Subcutaneous abdominal adipose tissue (tissue), 5 donors: Measurements from ENCODE around the gene ABR.

Experiments
- H3K27ac ChIP-seq: one replicate; pipeline ENCODE4 v1.7.0; 2013; ENCODE audit warnings: low read depth, mild to moderate bottlenecking, inconsistent platforms, low read length, moderate library complexity
- H3K27me3 ChIP-seq, 5 donors: one replicate each; pipeline ENCODE4 v1.7.0; 2013; ENCODE audit warnings: low read length in 5 of 5, inconsistent platforms in 1 of 5; ENCODE audit not compliant: control insufficient read depth in 5 of 5, insufficient read depth in 4 of 5
- H3K36me3 ChIP-seq, 5 donors: one replicate each; pipeline ENCODE4 v1.7.0; 2013; ENCODE audit warnings: low read length in 5 of 5; ENCODE audit not compliant: control insufficient read depth in 5 of 5, insufficient read depth in 5 of 5
- H3K4me1 ChIP-seq, 5 donors: one replicate each; pipeline ENCODE4 v1.7.0; 2013; ENCODE audit warnings: low read length in 5 of 5, mild to moderate bottlenecking in 3 of 5, moderate library complexity in 1 of 5; ENCODE audit not compliant: control insufficient read depth in 5 of 5, insufficient read depth in 5 of 5
- H3K4me3 ChIP-seq, 5 donors: one replicate each; pipeline ENCODE4 v1.7.0; 2013; ENCODE audit warnings: low read length in 5 of 5, low read depth in 1 of 5
- H3K9ac ChIP-seq, 5 donors: one replicate each; pipeline ENCODE4 v1.7.0; 2013; ENCODE audit warnings: low read length in 5 of 5, mild to moderate bottlenecking in 4 of 5, moderate library complexity in 3 of 5
- H3K9me3 ChIP-seq, 5 donors: one replicate each; pipeline ENCODE4 v1.7.0; 2013; ENCODE audit warnings: low read length in 5 of 5; ENCODE audit not compliant: control insufficient read depth in 5 of 5
- donor health status: healthy.
- donor health status: healthy.
- donor health status: healthy.
- donor health status: healthy.
- donor health status: healthy.

ABR gene

GRCh38 chr17:1165836-1166235 lies 13.9 kb downstream of the ABR start:
- no peak overlapping the region for H3K4me3 ChIP-seq
- H3K9me3 ChIP-seq: no peaks in the 10 kb centered on the region
- peaks cover 0 to 59% (median 19%) of the 10 kb centered on the region in 5 donors for H3K4me1 ChIP-seq
- no peak overlapping the region for H3K9ac ChIP-seq
- H3K36me3 ChIP-seq: peaks cover 0 to 3% (median 0%) of the 10 kb centered on the region in 5 donors
- no peak overlapping the region for H3K27ac ChIP-seq
- H3K27me3 ChIP-seq: peaks cover 0 to 2% (median 0%) of the 10 kb centered on the region in 5 donors

GRCh38 chr17:1164935-1165556 lies 14.7 kb downstream of the ABR start:
- peaks cover 0 to 56% (median 19%) of the 10 kb centered on the region in 5 donors for H3K4me1 ChIP-seq
- H3K9ac ChIP-seq: peak overlapping the region in 1 of 5 donors; percentile 20
- peaks cover 0 to 3% (median 0%) of the 10 kb centered on the region in 5 donors for H3K36me3 ChIP-seq
- no peak overlapping the region for H3K4me3 ChIP-seq
- no peaks in the 10 kb centered on the region for H3K9me3 ChIP-seq
- H3K27me3 ChIP-seq: no peaks in the 10 kb centered on the region
- H3K27ac ChIP-seq: no peak overlapping the region

GRCh38 chr17:1162116-1162855 lies 17.5 kb downstream of the ABR start:
- Histone ChIP-seq H3K9me3 (no peaks in the 10 kb centered on the region), H3K4me3 (no peak overlapping the region), H3K9ac (no peak overlapping the region)

GRCh38 chr17:1160591-1161390 lies 19.0 kb downstream of the ABR start:
- Histone ChIP-seq H3K4me1 (peaks cover 0 to 18% (median 6%) of the 10 kb centered on the region in 5 donors), H3K27ac (no peak overlapping the region), H3K9me3 (no peaks in the 10 kb centered on the region), H3K4me3 (no peak overlapping the region), H3K36me3 (peaks cover 0 to 17% (median 4%) of the 10 kb centered on the region in 5 donors), H3K27me3 (no peaks in the 10 kb centered on the region), H3K9ac (no peak overlapping the region)

More at GRCh38 chr17:1162116-1162855, 17.5 kb downstream of the ABR start:
- peaks cover 0 to 32% (median 14%) of the 10 kb centered on the region in 5 donors for H3K4me1 ChIP-seq
- H3K36me3 ChIP-seq: peaks cover 0 to 17% (median 4%) of the 10 kb centered on the region in 5 donors
- no peaks in the 10 kb centered on the region for H3K27me3 ChIP-seq
- no peak overlapping the region for H3K27ac ChIP-seq

GRCh38 chr17:1159431-1160180 lies 20.2 kb downstream of the ABR start:
- peaks cover 0 to 7% (median 2%) of the 10 kb centered on the region in 5 donors for H3K4me1 ChIP-seq
- H3K36me3 ChIP-seq: peaks cover 0 to 17% (median 4%) of the 10 kb centered on the region in 5 donors
- H3K27me3 ChIP-seq: no peaks in the 10 kb centered on the region
- H3K9me3 ChIP-seq: no peaks in the 10 kb centered on the region
- no peak overlapping the region for H3K27ac ChIP-seq
- no peak overlapping the region for H3K4me3 ChIP-seq
- H3K9ac ChIP-seq: peak overlapping the region in 1 of 5 donors; percentile 38

GRCh38 chr17:1158879-1159278 lies 20.9 kb downstream of the ABR start:
- H3K36me3 ChIP-seq: peaks cover 0 to 17% (median 4%) of the 10 kb centered on the region in 5 donors
- peaks cover 0 to 3% (median 2%) of the 10 kb centered on the region in 5 donors for H3K4me1 ChIP-seq
- no peak overlapping the region for H3K27ac ChIP-seq
- no peaks in the 10 kb centered on the region for H3K9me3 ChIP-seq
- H3K9ac ChIP-seq: no peak overlapping the region
- no peak overlapping the region for H3K4me3 ChIP-seq
- H3K27me3 ChIP-seq: no peaks in the 10 kb centered on the region

- no peaks in the 10 kb centered on the region for H3K9me3 ChIP-seq
- H3K4me1 ChIP-seq: peaks cover 0 to 3% (median 1%) of the 10 kb centered on the region in 5 donors
- H3K9ac ChIP-seq: no peak overlapping the region
- no peak overlapping the region for H3K4me3 ChIP-seq
- H3K27ac ChIP-seq: no peak overlapping the region
- H3K36me3 ChIP-seq: peaks cover 0 to 17% (median 4%) of the 10 kb centered on the region in 5 donors
- H3K27me3 ChIP-seq: no peaks in the 10 kb centered on the region
Observed at GRCh38 chr17:1156864-1157263, 22.9 kb downstream of the ABR start.

GRCh38 chr17:1154704-1155103 lies 25.1 kb downstream of the ABR start:
- no peak overlapping the region for H3K4me3 ChIP-seq
- peaks cover 0 to 27% (median 10%) of the 10 kb centered on the region in 5 donors for H3K36me3 ChIP-seq
- H3K27me3 ChIP-seq: no peaks in the 10 kb centered on the region
- H3K9ac ChIP-seq: no peak overlapping the region
- no peaks in the 10 kb centered on the region for H3K9me3 ChIP-seq
- no peak overlapping the region for H3K27ac ChIP-seq
- H3K4me1 ChIP-seq: peaks cover 0 to 12% (median 3%) of the 10 kb centered on the region in 5 donors

GRCh38 chr17:1153795-1154546 lies 25.8 kb downstream of the ABR start:
- H3K4me1 ChIP-seq: peaks cover 0 to 12% (median 3%) of the 10 kb centered on the region in 5 donors
- H3K27ac ChIP-seq: no peak overlapping the region
- H3K9me3 ChIP-seq: no peaks in the 10 kb centered on the region
- no peak overlapping the region for H3K4me3 ChIP-seq
- no peaks in the 10 kb centered on the region for H3K27me3 ChIP-seq
- H3K36me3 ChIP-seq: peaks cover 0 to 24% (median 7%) of the 10 kb centered on the region in 5 donors
- no peak overlapping the region for H3K9ac ChIP-seq
